Activated CD4-positive, alpha-beta memory T cell treated with anti-CD3 and anti-CD28 coated beads for 36 hours (primary cell): Measurements from ENCODE around the gene OGFOD3. TPM values are rescaled to one million over a fixed set of nuclear protein-coding genes. Genes with fewer than 3 reads are reported as not detected.
"Not testable (repeated sequence)": the region's sequence is repeated elsewhere in the genome, so short reads cannot be mapped to it uniquely, and the experiment has no call there.

Experiments used
- CTCF ChIA-PET: fragments of 350-600 bp; sonication (Branson Sonifier 250); formaldehyde crosslinking; loops from one replicate; lab custom pipeline; 2021; ENCODE audit warnings: antibody characterized with exemption, inconsistent platforms; lab: Charles Lee
- POLR2A ChIA-PET: fragments of 350-600 bp; sonication (Branson Sonifier 250); formaldehyde crosslinking; loops from one replicate; lab custom pipeline; 2021; ENCODE audit warnings: antibody characterized with exemption; lab: Charles Lee
- DNase-seq: peaks from one replicate; pipeline ENCODE4 v3.0.0-alpha.2; 2020
- H3K27ac Mint-ChIP-seq: one replicate; pipeline ENCODE4 v1.8.0; 2021; ENCODE audit warnings: mixed read lengths
- H3K27me3 Mint-ChIP-seq: one replicate; pipeline ENCODE4 v1.8.0; 2021; ENCODE audit warnings: mixed read lengths
- H3K36me3 Mint-ChIP-seq: one replicate; pipeline ENCODE4 v1.8.0; 2021; ENCODE audit warnings: mixed read lengths
- H3K4me1 Mint-ChIP-seq: one replicate; pipeline ENCODE4 v1.8.0; 2021; ENCODE audit warnings: low read depth, mixed read lengths
- H3K4me3 Mint-ChIP-seq: one replicate; pipeline ENCODE4 v1.8.0; 2021; ENCODE audit warnings: mild to moderate bottlenecking, mixed read lengths
- H3K9me3 Mint-ChIP-seq: one replicate; pipeline ENCODE4 v1.8.0; 2021; ENCODE audit warnings: mixed read lengths
- intact Hi-C: fragments of 100-400 bp; cut with micrococcal nuclease; formaldehyde crosslinking; loops from one replicate; pipeline ENCODE4 v1.15.1; 2023
- total RNA-seq, 2 experiments: library from RNA; stranded (reverse); gene quantifications; one replicate each; pipeline ENCODE4 v1.2.3, GENCODE V29; 2021

OGFOD3 gene
- total RNA-seq, 2 experiments from 2014 or later: 29.7 to 32.2 TPM

DNA sequence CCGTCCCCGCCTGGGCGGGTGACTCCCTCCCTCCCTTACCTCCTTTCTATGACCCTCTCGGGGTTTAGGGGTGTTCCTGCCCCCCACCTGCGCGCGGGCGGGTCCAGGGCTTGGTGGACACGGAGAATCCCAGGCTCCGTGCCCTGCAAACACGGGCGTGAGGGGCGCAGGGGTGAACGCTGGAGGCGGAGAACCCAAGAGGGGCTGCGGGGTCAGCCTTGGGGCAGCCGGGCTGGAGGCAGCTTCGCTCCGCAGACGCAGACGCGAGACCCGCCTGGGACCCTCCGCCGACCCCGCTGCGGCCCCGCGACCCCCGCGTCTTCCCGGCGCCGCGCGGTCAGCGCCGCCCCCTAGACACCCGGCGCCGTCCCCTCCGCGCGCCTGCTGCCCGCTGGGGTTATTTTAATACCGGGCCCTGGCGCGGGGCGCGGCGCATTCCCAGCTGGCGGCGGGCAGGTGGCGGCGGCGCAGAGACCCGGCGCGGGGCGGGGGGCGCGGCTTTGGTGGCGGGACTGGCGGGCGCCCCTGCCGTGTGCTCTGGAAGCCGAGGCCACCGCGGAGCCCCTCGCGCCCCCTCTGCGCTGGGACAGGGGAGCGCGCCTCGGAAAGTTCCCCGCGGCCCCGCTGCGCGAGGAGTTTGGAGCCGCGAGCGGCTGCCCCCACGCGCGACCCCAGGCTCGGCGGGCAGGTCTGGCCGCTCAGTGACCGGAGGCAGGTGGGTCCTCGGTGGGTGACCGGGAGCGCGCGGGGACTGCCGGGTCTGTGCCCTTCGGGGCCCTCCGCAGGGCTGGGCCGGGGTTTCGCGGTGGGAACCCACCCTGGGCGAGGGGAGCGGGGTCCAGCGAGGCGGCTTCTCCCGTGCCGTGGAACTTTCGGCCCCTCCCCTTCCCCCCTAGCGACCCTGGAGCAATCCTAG is 46.8 kb downstream of the OGFOD3 start, which contains the start of gene UTS2R:
UTS2R (plus strand) TSS at position 433 of the 916 bp plus-strand sequence. CDS start 2,560 bp downstream, outside the sequence.
- H3K4me1 Mint-ChIP-seq: peaks cover 18% of the 10 kb centered on the region
- intact Hi-C loops: no loop called here
- CTCF ChIA-PET: interaction anchor here (1.2 to 2.1 kb wide), 5 partner anchors 14 to 135 kb away, joined by 3 to 9 read pairs (median 5); no protein-coding TSS in a partner anchor
- H3K4me3 Mint-ChIP-seq: peak within 1 kb of the TSS; percentile 45
- peaks cover 48% of the 10 kb centered on the region for H3K27me3 Mint-ChIP-seq
- no peak within 1 kb of the TSS for H3K27ac Mint-ChIP-seq
- DNase-seq: no peak
- POLR2A ChIA-PET: interaction anchor here (0.9 kb wide), 1 partner anchor 39 kb away, joined by 3 read pairs; no protein-coding TSS in a partner anchor
- no peaks in the 10 kb centered on the region for H3K36me3 Mint-ChIP-seq
- no peaks in the 10 kb centered on the region for H3K9me3 Mint-ChIP-seq

DNA sequence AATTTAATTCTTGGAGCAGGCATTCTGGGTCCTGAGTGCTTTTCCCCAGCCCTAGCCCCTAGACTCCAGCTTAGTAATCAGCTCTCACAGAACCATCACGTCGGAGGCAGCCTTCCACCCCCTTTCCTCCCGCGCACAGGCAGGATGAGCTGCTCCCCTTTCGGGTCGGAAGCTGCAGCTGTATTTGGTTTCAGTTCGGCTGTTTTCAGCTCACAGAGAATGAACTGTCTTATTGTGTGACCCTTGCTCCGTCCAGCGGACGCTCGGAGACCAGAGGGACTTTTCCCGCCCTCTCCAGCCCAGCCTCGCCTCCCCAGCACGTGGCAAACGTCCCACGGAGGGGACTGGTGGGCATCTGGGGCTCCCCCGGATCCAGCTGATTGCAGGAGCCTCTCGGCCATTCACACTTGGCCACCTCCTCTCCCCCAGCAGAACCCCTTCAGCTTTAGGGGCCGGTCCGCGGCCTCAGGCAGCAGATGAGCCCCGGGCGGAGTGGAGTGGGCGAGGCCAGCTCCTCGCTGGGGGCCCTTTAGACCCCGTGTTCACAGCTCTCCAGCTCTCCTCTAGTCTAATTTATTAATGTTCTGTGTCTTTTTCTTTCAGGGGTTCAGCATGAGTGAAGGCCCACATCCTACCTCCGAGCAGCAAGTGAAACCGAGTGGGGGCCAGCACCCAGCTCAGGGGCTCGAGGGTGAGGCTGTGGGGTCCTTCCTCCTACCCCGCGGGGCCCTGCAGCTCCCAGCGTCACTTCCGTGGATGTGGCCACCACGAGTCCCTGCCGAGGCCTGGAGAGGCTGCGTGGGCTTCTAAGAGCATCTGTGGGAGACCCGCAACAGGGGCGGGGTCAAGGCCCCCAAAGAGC is 47.7 kb downstream of the OGFOD3 start:
- Mint-ChIP-seq H3K4me1 (peaks cover 18% of the 10 kb centered on the region), H3K4me3 (peak overlapping the region; percentile 45), H3K27ac (no peak overlapping the region), H3K9me3 (no peaks in the 10 kb centered on the region), H3K36me3 (no peaks in the 10 kb centered on the region), H3K27me3 (peaks cover 40% of the 10 kb centered on the region)
- intact Hi-C loops: no loop called here
- CTCF ChIA-PET: interaction anchor here (1.0 to 2.1 kb wide), 7 partner anchors 13 to 134 kb away, joined by 3 to 9 read pairs (median 5); no protein-coding TSS in a partner anchor
- DNase-seq: peak; percentile 64
- POLR2A ChIA-PET: interaction anchor here (0.6 to 0.9 kb wide), 2 partner anchors 29 to 38 kb away, joined by 3 read pairs; no protein-coding TSS in a partner anchor

DNA sequence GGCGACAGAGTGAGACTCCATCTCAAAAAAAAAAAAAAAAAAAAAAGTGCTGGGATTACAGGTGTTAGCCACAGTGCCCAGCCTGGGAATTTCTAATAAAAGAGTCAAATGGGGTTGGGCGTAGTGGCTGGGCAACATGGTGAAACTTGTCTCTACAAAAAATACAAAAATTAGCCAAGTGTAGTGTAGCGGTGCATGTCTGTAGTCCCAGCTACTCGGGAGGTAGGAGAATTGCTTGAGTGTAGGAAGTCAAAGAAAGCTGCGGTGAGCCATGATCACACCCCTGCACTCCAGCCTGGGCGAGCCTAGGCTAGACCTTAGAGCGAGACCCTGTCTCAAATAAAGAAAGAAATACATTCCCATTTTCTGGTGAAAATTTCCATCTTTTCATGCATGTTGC is 49.2 kb downstream of the OGFOD3 start:
- Mint-ChIP-seq H3K9me3 (no peaks in the 10 kb centered on the region), H3K4me1 (peaks cover 18% of the 10 kb centered on the region), H3K27me3 (peaks cover 38% of the 10 kb centered on the region), H3K4me3 (no peak overlapping the region), H3K36me3 (no peaks in the 10 kb centered on the region), H3K27ac (no peak overlapping the region)
- intact Hi-C loops: no loop called here
- no peak for DNase-seq
- CTCF ChIA-PET: interaction anchor here (2.1 kb wide), 1 partner anchor 133 kb away, joined by 9 read pairs; no protein-coding TSS in a partner anchor
- POLR2A ChIA-PET: no interaction called here

DNA sequence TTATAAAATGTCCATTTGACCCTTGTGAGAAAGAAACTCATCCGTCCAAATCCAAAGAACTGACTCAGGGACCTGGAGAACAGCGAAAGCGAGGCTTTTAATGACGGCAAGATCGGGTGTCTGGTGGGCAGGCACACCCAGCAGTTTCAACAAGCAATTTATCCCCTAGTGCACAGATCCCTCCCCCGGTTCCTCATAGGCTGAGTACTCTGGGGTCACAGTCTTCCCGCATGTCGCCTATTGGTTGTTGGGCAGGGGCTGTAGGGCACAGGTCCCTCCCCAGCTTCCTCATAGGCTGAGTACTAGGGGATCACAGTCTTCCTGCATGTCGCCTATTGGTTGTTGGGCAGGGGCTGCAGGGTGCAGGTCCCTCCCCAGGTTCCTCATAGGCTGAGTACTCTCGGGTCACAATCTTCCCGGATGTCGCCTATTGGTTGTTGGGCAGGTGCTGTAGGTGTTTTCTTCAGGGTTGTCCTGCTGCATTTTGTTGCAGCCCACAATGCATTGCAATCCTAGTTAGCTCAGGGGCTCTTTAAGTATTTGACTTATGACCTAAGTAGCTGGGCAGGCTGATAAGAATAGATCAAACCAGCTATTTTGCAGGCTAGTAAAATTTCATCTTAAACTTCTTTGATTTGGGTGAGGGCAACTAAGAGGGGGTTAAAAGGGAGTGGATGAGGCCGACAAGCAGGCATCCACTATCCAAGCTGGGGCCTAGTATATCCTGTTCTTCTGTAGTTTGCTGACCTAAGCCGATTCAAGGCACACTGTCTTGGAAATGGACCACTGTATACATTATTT is 50.5 kb downstream of the OGFOD3 start:
- intact Hi-C loops: no loop called here
- ChIA-PET POLR2A (no interaction called here), CTCF (no interaction called here)
- Mint-ChIP-seq H3K27ac (no peak overlapping the region), H3K4me1 (peaks cover 17% of the 10 kb centered on the region), H3K9me3 (no peaks in the 10 kb centered on the region), H3K4me3 (no peak overlapping the region), H3K36me3 (no peaks in the 10 kb centered on the region), H3K27me3 (peaks cover 30% of the 10 kb centered on the region)
- DNase-seq: no peak

DNA sequence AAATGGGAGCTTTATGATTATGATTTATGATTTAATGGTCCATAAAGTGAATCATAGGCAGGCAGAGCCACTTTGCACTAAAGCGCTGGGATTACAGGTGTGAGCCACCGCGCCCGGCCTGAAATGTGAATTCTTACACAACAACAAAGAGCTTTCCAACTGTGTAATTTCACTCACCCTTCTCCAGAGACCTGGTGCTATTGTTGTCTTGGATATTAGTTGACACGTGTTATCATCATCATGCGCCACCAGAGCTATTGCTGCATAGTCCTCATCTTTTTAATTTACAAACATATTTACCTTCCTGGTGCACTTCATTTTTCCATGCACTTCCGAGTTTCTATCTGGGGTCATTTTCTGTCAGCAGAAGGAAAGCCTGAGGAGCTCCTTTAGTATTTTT is 51.6 kb downstream of the OGFOD3 start:
- CTCF ChIA-PET: interaction anchor here (1.6 kb wide), 1 partner anchor 14 kb away, joined by 6 read pairs; no protein-coding TSS in a partner anchor
- Mint-ChIP-seq H3K9me3 (no peaks in the 10 kb centered on the region), H3K27me3 (peaks cover 24% of the 10 kb centered on the region), H3K4me3 (no peak overlapping the region), H3K36me3 (no peaks in the 10 kb centered on the region), H3K4me1 (peaks cover 10% of the 10 kb centered on the region), H3K27ac (no peak overlapping the region)
- no peak for DNase-seq
- intact Hi-C loops: no loop called here
- POLR2A ChIA-PET: no interaction called here

DNA sequence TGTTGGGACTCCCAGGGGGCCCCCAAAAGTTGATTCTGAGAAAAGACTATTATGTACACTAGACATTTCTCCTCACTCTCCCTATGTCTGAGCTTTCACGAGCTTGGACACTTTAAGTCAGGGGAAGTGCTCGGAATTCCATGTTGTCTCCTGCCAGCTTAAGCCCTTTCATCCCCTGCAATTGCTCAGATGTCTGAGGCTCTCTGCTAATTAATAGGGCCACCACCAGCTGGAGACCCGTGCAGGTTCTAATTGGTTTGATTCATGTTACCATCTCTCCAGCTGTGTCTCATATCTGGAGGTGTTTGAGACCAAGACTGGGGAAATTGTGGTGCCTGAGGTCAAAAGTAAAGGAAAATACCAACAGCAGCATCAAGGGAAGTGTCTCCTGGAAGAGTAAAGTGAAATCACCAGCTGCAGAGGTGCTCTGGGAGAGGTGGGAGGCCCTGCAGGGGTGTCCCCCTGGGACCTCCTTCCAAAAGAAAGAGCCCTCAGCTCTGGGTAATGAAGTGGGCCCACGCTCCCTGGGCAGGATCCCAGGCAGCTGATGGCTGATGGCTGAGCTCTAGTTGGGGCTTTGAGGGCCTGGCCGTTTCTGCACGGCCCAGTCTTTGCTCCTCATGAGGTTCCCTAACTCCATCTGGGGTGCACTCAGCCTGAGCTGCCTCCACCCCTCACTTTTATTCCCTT is 52.6 kb downstream of the OGFOD3 start:
- peaks cover 5% of the 10 kb centered on the region for H3K4me1 Mint-ChIP-seq

DNA sequence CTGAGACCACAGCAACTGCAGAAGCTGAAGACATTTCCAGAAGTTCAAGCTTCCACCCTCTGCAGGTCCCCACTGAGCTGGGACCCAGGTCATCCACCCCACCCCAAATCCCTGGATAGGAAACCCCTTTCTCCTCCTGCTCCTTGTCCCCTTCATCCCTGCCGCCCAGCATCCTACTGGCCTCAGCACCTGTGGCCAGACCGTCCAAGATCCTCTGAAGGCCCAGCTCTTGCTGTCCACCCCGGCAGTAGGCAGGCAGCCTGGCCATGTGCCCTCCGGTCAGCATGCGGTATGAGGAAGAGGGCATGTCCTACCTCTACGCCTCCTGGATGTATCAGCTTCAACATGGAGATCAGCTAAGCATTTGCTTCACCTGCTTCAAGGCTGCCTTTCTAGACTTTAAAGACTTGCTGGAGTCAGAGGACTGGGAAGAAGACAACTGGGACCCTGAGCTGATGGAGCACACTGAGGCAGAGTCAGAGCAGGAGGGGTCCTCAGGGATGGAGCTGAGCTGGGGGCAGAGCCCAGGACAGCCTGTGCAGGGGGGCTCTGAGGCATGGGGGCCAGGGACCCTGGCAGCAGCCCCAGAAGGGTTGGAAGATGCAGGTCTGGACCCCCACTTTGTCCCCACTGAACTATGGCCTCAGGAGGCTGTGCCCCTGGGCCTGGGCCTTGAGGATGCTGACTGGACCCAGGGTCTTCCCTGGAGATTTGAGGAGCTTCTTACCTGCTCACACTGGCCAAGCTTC is 56.3 kb downstream of the OGFOD3 start:
- no peak overlapping the region for H3K4me3 Mint-ChIP-seq
- no peak overlapping the region for H3K27ac Mint-ChIP-seq
- intact Hi-C loops: no loop called here
- POLR2A ChIA-PET: no interaction called here
- no peaks in the 10 kb centered on the region for H3K9me3 Mint-ChIP-seq
- peaks cover 7% of the 10 kb centered on the region for H3K27me3 Mint-ChIP-seq
- DNase-seq: no peak
- no peaks in the 10 kb centered on the region for H3K36me3 Mint-ChIP-seq
- H3K4me1 Mint-ChIP-seq: peaks cover 7% of the 10 kb centered on the region
- CTCF ChIA-PET: interaction anchor here (1.0 kb wide), 1 partner anchor 64 kb away, joined by 3 read pairs; no protein-coding TSS in a partner anchor

More for the DNA sequence above, 52.6 kb downstream of the OGFOD3 start:
- Mint-ChIP-seq H3K36me3 (no peaks in the 10 kb centered on the region), H3K4me3 (no peak overlapping the region), H3K27ac (no peak overlapping the region), H3K9me3 (no peaks in the 10 kb centered on the region), H3K27me3 (peaks cover 18% of the 10 kb centered on the region)
- intact Hi-C loops: no loop called here
- ChIA-PET POLR2A (no interaction called here), CTCF (interaction anchor here (0.6 to 1.6 kb wide), 4 partner anchors 13 to 335 kb away, joined by 3 to 6 read pairs (median 4); no protein-coding TSS in a partner anchor)
- DNase-seq: no peak

DNA sequence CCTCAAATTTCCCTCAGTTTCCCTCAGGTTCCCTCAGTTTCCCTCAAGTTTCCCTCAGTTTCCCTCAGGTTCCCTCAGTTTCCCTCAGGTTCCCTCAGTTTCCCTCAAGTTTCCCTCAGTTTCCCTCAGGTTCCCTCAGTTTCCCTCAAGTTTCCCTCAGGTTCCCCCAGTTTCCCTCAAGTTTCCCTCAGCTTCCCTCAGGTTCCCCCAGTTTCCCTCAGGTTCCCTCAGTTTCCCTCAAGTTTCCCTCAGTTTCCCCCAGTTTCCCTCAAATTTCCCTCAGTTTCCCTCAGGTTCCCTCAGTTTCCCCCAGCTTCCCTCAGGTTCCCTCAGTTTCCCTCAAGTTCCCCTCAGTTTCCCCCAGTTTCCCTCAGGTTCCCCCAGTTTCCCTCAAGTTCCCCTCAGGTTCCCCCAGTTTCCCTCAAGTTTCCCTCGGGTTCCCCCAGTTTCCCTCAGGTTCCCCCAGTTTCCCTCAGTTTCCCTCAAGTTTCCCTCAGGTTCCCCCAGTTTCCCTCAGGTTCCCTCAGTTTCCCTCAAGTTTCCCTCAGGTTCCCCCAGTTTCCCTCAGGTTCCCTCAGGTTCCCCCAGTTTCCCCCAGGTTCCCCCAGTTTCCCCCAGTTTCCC is 58.8 kb downstream of the OGFOD3 start:
- POLR2A ChIA-PET, H3K9me3 Mint-ChIP-seq, H3K27ac Mint-ChIP-seq, DNase-seq, H3K4me3 Mint-ChIP-seq, H3K36me3 Mint-ChIP-seq, H3K4me1 Mint-ChIP-seq, CTCF ChIA-PET, H3K27me3 Mint-ChIP-seq, intact Hi-C loops: not testable (repeated sequence)

DNA sequence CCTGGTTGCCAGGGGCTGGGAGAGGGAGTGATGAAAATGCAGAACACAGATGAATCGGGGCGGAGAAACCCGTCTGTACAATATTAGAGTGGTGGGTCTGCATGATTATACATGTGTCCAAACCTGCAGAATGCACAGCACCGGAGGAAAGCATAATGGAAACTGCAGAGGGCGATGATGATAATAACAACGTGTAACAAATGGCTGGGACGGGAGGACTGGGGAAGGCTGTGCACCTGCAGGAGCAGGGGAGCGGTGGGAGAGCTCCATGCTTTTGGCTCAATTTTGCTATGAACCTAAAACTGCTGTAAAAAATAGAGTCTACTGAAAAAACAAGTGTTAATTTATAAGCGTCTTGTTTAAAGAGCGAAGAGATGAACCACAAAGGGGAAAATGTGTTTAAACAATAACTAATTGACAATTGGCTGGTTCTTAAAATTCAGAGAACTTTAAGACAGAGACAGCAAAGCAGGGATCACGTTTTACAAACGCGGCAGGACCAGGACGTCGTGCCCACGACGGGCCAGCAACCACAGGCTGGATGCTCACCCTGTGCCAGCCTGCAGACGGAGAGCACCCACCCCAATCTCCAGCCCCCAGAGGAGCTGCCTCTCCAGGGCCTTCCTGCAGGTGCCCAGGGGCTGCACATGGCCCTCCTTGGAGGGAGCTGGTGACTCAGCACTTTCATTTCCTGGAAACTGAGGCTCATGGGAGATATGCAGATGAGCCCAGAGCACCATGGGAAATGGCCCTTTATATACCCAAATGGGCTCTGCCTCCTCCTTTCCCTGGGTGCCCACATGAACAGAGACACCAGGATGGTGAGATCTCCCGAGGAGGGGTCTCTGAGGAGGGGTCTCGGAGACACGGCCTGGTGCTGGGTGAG is 59.7 kb downstream of the OGFOD3 start, which contains the start of gene TEX19:
TEX19 (plus strand) TSS at position 783 of the 886 bp plus-strand sequence. CDS start 2,904 bp downstream, outside the sequence.
- ChIA-PET CTCF (interaction anchor here (1.2 to 1.5 kb wide), 3 partner anchors 12 to 58 kb away, joined by 3 to 6 read pairs (median 3); partner anchors contain the start of gene UTS2R), POLR2A (no interaction called here)
- intact Hi-C loops: no loop called here
- H3K27me3 Mint-ChIP-seq: peaks cover 7% of the 10 kb centered on the region
- H3K9me3 Mint-ChIP-seq: no peaks in the 10 kb centered on the region
- no peaks in the 10 kb centered on the region for H3K36me3 Mint-ChIP-seq
- H3K4me3 Mint-ChIP-seq: no peak within 1 kb of the TSS
- H3K4me1 Mint-ChIP-seq: peaks cover 7% of the 10 kb centered on the region
- no peak for DNase-seq
- no peak within 1 kb of the TSS for H3K27ac Mint-ChIP-seq
